Measurements from ENCODE around the gene CEP95.
"Not testable (repeated sequence)": the region's sequence is repeated elsewhere in the genome, so short reads cannot be mapped to it uniquely, and the experiment has no call there.

Gene CEP95, protein sequence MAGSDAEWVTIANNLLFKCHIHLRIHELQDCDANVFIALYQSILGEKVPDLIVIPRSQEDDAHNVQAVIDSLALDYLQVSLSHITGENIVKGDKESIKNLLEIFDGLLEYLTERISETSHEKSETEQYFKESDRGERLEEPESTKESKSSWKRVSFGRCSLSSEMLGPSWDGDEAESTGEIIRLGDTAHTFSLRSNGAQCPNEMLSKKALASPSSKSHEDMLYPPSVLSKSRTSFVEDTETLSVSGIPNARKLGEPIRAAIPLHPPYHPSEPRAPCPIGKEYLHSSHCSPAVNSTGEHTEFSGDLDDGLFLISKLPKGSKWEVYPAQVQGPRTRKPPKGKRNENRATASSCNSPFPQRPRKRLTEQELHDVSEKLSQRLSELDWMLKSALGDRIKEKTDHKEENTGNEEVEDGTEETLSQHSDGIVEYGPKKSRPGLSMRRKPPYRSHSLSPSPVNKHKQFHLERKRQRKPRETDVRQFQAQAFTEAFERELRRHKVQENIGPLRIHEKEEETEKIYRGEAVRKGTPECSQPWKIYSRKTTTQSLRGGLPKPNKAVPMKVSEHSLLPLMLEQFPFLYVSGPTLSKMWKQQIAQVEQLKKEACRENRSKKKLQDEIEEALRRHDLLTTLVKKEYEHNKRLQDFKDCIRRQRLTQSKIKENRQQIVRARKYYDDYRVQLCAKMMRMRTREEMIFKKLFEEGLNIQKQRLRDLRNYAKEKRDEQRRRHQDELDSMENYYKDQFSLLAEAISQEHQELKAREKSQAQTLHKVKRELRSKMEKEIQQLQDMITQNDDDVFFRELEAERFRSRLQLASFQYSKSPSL

GRCh38 chr17:64506576-64507412 is at the start of gene CEP95:
CEP95 (plus strand) TSS chr17:64506977; CDS start chr17:64507098, 121 bp downstream.
- DNase-seq: peak; percentile 98

DNA sequence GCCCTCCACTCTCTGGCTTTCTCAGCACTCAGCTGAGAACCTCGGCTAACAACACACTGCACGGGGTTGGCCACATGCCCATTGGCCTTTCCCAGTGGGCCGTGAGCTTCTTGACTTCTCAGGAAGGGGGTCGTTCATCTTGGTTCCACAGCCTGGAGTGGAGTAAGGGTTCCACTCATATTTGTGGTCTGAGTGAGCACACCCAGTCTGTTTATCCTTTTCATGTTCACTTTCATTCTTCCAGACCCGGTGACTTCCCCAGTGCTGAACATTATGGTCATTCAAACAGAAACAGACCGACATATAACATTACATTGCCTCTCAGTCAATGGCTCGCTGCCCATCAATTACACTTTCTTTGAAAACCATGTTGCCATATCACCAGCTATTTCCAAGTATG is 49.6 kb upstream of the CEP95 start:
- no peak for DNase-seq

DNA sequence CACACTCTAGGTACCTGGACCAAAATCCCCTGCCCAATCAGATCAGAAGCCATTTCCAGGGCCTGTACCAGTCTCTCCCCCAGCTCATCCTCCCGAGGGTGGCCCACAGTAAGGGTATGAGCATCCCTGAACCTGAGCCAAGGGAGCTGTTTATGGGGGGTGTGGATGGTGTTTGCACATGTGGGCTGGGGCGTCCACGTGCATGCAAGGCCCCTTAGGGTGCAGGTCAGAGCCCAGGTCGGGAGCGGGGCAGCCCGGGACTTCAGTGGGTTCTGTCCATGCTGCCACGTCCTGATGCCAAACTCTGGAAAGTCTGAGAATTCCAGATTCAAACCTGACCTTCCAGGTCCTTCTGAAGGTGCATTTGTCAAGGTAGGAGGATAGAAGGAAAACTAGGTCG is 48.0 kb upstream of the CEP95 start:
- no peak for DNase-seq

GRCh38 chr17:64459284-64459747 is 47.5 kb upstream of the CEP95 start:
- no peak for DNase-seq

- not testable (repeated sequence) for DNase-seq
Measured at GRCh38 chr17:64459818-64460217, 47.0 kb upstream of the CEP95 start.

GRCh38 chr17:64460955-64461354 is 45.8 kb upstream of the CEP95 start:
- DNase-seq: no peak

DNA sequence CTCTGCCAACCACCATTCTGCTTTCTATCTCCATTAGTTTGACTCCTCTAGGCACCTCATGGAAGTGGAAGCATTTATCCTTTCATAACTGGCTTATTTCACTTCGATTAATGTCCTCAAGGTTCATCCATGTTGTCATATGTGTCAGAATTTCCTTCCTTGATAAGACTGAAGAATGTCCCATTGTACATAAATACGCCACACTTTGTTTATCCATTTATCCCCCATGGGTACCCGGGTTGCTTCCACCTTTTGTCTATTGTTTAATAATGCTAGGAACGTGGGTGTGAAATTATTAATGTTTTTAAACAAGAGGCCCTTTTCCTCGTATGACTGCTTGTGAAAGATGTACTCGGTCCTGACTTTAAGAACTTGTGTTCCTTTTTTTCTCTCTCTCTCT is 45.0 kb upstream of the CEP95 start:
- no peak for DNase-seq

DNA sequence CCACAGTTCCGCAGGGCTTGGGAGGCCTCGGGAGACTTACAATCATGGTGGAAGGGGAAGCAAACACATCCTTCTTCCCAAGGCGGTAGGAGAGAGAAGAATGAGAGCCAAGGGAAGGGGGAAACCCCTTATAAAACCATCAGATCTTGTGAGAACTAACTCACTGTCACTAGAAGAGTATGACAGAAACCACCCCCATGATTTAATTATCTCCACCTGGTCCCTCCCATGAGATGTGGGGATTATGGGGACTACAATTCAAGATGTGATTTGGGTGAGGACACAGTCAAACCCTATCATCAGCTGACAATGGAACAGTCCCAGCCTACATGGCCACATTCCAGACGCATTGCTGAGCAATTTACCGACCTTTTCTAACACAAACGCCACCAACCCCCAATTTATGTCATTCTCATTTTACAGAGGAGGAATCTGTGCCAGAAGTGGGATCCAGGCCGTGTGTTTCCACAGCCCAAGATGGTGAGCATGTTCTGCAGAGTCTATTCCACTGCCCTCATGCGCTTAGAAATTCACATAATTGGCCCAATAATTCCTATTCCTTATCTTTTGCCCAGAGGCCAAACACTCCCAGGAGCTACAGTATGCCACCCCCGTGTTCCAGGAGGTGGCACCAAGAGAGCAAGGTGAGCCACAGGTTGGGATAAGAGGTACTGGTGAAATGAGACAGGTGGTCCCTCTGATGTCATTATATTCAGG is 40.6 kb upstream of the CEP95 start:
- DNase-seq: no peak

- not testable (repeated sequence) for DNase-seq
Measured at GRCh38 chr17:64466834-64467233, 39.9 kb upstream of the CEP95 start.

DNA sequence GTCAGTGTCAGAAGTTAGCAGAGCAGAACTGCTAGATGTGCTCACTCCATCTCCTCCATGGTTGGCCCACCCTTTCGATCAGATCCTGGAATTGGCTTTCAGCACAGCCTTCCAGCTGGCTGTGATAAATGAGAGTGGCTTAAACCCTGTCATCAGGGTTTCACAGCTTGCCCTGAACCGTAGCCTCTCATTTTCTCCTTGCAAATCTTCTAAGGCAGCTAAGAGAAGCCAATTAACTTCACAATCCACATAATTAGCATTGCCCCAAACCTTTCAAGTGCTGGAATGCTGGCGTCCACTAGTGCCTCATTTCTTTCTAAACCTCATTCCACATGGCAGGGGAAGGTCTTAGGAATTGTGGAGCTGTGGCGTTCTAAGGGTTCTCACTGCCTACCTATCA is 36.2 kb upstream of the CEP95 start:
- DNase-seq: no peak

GRCh38 chr17:64471440-64471839 is 35.3 kb upstream of the CEP95 start:
- DNase-seq: no peak

DNA sequence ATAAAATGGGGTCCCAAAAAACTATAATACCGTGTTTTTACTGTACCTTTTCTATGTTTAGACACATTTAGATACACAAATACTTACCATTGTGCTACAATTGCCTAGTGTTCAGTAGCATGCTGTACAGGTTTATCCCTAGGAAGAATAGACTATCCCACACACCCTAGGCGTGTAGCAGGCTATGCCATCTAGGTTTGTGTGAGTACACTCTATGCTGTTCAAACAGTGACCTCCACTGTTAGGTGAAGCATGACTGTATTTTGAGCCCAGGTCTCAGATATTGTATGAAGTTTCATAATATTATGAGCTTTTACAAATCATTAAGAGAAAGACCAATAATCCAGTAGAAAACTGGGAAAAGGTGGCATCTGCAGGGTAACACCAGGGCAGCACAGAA is 34.2 kb upstream of the CEP95 start:
- no peak for DNase-seq

GRCh38 chr17:64477849-64478248 is 28.9 kb upstream of the CEP95 start:
- no peak for DNase-seq

- DNase-seq: no peak
Measured at GRCh38 chr17:64480951-64481350, 25.8 kb upstream of the CEP95 start.

- DNase-seq: no peak
Measured at GRCh38 chr17:64484380-64484779, 22.4 kb upstream of the CEP95 start.

- no peak for DNase-seq
Measured at GRCh38 chr17:64488301-64488700, 18.5 kb upstream of the CEP95 start.

DNA sequence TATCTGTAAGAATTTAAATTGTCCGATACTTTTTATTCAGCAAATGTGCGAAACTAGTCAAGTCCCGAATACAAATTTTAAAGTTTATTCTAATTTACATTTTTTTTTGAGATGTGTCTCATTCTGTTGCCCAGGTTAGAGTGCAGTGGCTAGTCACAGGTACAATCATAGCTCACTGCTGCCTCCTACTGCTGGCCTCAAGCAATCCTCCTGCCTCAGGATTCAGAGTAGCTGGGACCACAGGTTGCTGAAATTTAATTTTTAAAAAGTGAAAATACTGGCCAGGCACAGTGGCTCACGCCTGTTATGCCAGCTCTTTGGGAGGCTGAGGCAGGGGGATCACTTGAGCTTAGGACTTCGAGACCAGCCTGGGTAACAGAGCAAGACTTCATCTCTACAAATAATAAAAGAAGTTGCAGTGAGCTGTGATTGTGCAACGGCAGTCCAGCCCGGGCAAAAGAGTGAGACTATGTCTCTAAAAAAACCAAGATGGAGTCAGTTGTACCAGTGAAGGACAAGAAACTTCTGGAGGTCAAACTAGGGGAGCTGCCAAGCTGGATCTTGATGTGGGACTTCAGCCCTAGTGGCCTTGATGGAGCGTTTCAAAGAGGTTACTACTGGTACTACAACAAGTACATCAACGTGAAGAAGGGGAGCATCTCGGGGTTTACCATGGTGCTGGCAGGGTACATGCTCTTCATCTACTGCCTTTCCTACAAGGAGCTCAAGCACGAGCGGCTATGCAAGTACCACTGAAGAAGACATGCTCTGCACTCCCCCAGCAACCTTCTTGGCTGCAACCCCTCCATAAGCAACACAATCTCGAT is 15.5 kb upstream of the CEP95 start:
- DNase-seq: no peak

GRCh38 chr17:64491994-64492393 is 14.8 kb upstream of the CEP95 start:
- no peak for DNase-seq

DNA sequence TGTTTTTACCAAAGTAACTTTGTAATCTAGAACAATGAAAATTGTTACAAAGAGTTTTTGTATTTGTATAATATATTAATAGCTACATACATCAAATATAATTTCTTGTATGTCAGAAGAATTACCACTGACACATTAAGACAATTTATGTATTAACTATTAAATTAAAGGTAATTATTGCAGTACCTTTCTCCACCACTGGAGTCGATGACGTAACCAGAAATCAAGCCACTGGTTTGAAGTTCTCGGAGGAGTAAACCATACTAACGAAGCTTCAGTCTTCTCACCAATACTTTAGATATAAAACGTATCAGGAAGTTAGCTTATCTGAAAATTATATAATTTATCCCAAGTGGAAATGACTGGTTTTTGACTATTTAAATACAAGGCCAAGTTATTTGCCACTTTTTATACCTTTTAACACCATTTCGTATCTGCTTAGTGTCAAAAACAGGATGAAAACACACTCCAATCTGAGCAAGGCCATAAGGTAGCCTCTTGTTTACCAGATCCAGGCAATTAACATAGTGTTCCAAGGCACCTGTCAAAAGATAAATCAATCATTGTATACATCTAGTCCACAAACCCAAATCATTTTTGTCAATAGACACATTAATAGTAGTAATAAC is 14.2 kb upstream of the CEP95 start:
- DNase-seq: no peak

- no peak for DNase-seq
Measured at GRCh38 chr17:64494121-64494520, 12.7 kb upstream of the CEP95 start.

- DNase-seq: not testable (repeated sequence)
Measured at GRCh38 chr17:64495300-64495699, 11.5 kb upstream of the CEP95 start.
